GM19193 (cell line): ENCODE data around the gene HNRNPUL2.
A peak's percentile ranks its signal among the peaks of the same experiment; 100 is the strongest.

ENCODE experiments used
- POLR2A ChIP-seq: IDR thresholded peaks from 4 replicates; pipeline ENCODE4 v1.6.1; 2011; ENCODE audit not compliant: insufficient read depth, insufficient read length; ENCODE audit errors: extremely low read depth

The HNRNPUL2 gene

GRCh38 chr11:62728171-62728988 is 1.1 kb upstream of the HNRNPUL2 start, which contains the start of gene TTC9C:
Gene TTC9C, plus strand, starts transcription at chr11:62728486. Its CDS starts 363 bp downstream, at chr11:62728849.
- peak; percentile 61 for TF ChIP-seq POLR2A

DNA sequence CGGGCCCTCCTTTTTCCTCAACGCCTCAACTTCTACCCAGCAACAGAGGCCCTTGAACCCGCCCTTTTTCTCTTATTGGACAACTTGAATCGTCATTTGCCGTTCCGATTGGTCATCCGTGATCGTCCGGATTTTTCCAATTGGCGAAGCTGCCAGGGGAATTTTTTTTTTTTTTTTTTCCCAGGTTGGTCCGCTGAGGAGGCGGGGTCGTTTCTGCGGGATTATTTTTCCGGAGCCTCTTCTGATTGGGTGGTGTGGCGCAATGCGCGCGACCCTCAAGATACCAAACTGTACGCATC is 564 bp upstream of the HNRNPUL2 start:
- TF ChIP-seq POLR2A: no peak

DNA sequence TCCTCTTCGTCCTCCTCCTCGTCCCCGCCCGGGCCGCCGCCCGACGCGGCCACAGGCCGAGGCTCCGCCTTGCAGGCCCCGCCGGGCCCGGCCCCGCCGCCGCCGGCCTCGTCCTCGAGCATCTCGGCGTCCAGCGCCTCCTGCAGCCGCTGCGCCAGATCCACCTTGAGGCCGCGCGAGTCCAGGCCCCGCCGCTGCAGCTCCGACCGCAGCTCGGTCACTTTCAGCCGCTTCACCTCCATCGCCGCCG is 417 bp downstream of the HNRNPUL2 start:
- TF ChIP-seq POLR2A: no peak

DNA sequence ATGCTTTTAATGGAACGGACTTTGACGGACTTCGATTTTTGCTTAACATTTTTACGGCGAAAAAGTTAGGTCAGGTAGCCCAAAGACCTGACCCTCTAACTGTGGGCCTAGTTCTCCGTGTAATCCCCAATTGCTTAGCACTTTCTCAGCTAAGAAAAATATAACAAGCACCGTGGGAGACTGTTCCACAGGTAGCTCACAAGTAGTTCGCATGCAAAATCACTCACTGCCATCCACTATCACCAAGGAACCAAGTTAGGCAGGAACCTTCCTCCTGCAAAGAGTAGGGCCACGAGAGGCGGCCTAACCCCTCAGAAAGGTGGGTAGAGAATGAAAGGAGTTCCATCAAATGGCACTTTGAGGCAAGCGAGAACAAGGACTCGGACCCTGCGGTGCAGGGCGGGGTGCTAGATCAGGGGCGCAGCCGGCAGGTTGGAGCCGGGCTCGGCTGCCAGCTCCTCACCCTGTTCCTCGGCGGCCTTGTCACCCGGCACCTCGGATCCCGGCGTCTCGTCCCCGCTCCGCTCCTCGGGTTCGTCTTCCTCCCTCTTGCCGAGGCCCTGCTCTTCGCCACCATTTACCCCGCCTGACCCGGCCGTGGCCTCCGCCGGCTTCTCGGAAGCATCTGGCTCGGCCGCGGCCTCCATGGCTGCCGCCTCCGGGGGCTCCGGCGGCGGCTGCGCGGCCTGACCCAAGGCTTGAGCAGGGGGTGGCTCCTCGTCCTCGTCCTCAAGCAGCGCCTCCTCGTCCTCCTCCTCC is 922 bp downstream of the HNRNPUL2 start:
- no peak for TF ChIP-seq POLR2A

- no peak for TF ChIP-seq POLR2A
Observed at GRCh38 chr11:62725646-62726045, 1.6 kb downstream of the HNRNPUL2 start.

DNA sequence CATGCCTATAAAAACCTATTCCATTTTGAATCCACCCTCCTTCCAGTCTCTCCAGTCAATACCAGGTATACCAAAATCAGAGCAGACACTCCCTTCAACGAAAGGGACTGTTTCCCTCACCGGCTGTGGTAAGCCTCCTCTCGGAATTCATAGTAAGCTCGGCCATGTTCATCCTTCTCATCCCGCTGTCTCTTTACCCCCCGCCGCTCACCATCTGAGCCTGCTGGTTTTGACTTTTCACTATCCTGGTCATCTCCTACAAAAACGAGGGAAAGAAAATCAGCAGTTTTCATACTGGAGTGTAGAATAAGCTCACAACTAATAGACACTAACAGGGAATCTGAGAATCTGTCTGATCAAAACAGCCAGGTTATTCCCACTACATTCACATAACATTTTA is 3.1 kb downstream of the HNRNPUL2 start:
- no peak for TF ChIP-seq POLR2A

DNA sequence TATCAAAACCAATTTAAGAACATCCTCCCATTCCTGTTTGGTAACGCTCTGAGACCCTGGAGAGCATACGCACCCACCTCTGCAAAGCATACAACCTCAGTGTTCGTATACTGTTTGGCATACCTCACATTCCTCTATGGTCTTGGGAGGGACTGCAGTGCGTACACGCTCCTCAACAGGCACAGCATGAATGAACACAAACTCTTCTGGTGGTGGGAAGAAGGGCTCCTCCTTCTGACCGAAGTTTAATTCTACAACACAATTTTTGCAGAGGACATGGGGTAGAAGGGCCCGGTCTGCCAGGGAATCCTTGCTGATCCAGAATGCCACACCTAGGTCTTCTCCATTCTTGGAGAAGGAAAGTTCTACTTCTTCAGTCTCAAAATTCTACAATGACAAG is 5.3 kb downstream of the HNRNPUL2 start:
- TF ChIP-seq POLR2A: no peak

DNA sequence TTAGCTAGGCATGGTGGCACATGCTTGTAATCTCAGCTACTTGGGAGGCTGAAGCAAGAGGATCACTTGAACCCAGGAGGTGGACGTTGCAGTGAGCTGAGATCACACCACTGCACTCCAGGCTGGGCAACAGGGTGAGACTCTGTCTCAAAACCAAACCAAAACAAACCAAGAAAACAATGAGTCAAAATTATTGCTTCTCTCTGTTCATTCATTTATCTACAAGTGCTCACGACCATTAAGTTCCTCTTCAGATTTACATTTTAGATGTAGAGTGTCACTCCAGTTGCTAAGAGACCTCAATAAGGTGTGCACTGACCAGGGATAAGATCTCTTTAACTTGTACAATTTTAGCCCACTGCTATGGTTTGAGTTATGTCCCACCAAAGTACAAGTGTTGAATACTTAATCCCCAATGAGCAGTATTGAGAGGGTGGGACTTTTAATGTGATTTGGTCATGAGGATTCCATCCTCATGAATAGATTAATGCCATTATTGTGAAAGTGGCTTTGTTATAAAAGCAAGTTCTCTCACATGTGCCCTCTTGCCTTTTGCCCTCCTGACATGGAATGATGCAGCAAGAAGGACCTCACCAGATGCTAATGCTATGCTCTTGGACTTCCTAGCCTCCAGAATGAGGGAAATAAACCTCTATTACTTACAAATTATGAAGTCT is 7.8 kb downstream of the HNRNPUL2 start:
- no peak for TF ChIP-seq POLR2A

DNA sequence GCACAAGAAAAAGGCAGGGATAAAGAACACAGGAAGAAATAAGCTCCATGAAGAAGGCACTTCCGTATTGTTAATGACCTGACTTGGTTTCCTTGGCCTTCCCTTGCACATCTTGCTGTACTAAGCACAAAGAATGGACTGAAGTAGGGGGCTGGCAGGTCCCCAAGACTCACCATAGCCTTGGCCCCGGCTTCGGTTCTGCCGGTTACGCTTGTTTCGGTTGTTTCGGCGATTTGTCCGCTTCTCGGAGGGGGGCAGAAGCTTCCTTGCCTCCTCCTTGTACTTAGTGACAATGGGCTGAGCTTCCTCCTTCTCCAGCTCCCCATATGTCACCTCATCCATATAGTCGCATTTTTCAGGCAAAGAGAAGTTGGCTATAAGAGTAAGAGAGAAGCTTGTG is 10.4 kb downstream of the HNRNPUL2 start:
- TF ChIP-seq POLR2A: no peak

DNA sequence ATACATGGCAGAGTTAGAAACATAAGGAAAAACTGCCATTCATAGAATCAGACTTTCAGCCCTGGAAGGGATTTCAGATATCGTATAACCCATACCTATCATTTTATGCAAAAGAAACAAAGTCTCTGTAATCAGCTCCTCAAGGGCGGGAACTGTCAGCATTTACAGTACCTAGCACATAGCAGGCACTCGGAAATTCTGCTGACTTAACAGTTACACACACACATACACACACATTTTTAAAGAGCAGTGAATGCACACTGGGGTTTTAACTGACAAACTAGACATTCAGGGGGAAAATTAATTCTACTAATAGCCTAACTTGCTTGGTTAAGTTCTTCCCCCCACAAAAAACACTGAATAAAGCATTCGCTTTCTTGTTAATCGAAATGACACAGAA is 11.1 kb downstream of the HNRNPUL2 start:
- TF ChIP-seq POLR2A: no peak

DNA sequence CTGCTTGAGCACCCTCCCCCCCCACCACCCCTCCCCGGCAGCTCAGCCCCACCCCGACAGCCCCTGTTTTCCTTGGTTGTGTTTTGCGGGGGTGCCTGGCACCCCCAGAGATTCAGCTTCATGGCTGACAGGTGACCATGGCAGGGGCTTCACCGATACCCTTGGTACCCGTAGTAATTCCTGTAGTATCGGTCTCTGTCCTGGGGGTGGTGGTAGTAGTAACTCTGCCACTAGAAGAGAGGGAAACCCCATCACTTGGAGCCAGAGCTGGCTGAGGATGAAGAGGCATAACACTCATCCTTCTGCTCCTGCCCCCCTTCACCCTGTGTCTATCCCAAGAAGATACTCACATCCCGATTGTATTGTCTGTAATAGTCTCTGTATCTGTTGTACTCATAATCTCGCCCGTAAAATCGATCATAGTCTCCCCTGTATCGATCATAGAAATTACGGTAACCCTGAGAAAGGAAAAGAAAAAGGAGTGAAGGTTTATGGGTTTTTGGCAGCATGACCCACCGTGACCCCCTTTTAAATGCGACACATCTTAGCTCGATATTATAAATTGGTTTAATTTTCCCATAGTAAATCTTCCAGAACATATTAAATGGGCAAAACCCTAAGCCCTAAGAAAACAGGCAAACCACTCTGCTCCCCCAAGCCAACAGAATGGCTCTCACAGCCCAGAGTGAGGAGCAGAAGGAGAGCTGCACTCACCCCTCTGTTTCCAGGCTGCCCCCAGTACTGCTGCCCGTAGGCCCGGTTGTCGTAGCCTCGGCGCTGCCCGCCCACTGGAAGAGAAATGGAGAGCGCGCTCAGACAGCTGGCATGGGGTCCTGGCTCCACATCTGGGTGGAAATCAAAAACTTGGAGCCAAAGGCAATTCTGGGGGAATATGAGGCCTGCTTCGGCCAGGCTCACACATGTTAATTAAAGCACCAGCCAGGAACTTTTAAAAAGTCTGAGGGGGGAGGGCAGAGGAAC is 11.8 kb downstream of the HNRNPUL2 start:
- TF ChIP-seq POLR2A: no peak

DNA sequence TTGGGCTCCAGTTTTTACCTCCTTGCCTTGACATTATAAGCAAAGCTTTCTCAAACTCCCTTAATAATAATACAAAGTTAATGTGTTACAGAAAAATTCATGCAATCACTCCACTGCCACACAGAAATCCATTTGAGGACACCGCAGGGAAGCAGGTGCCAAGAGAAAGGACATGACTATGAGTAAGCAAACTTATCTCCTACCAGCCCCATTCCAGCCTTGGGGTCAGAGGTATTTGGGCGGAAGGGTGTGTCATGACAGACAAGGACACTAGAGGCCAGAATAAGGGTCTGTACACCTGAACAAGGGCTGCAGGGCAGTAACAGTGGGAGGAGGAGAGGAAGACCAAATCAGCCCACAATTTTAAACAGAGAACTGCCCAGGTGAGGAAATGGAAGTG is 13.9 kb downstream of the HNRNPUL2 start:
- no peak for TF ChIP-seq POLR2A

DNA sequence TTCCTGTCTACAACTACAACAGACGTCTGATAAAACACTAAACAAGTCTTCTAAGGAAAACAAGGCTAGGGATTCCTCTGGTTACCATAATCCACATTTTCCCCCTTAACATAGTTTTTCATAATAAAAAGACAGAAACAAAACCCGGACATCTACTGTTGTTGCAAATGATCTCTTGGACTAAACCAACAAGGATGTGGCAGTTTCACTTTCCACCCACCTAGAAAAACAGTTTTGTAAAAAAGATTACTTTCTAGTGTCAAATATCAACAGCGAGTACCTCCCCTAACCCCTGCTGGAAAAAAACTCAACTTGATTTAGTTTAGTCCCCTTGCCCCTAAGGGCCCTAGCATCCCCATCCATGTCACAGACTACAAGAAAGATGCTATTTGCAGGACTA is 14.4 kb downstream of the HNRNPUL2 start:
- TF ChIP-seq POLR2A: no peak

- no peak for TF ChIP-seq POLR2A
Observed at GRCh38 chr11:62712276-62712812, 14.9 kb downstream of the HNRNPUL2 start.

GRCh38 chr11:62710001-62710345 is 17.3 kb downstream of the HNRNPUL2 start:
- no peak for TF ChIP-seq POLR2A
